ENCODE results near the gene RPSA. TPM values are rescaled to one million over a fixed set of nuclear protein-coding genes. Genes with fewer than 3 reads are reported as not detected.
"Not testable (repeated sequence)": the region's sequence is repeated elsewhere in the genome, so short reads cannot be mapped to it uniquely, and the experiment has no call there.

The RPSA gene
- total RNA-seq, 1 experiment from 2014 or later: 2,455 TPM

DNA sequence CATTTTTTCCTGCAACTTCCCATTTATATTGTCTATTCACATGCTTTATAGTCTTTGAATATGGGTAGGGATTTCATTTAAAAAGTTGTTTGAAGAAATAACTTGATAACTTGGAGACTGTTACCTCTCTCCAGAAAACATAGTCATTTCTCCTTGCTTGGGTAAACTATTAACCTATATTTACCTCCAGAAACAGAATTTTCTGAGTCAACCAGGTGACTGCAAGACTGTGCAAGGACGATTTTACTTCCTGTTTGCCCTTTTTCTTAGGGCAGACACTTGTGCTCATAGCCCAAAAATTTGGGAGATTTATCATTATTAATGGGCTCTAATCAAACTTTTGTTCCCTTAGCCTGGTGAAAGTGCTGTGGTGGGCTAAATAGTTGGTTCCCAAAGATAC lies 46.6 kb downstream of the RPSA start (continued):
- TF ChIP-seq ARID4B (CRISPR knock-in tag; IDR thresholded peaks at IDR 0.05; ENCODE audit: borderline replicate concordance): no peak
- TF ChIP-seq ZNF263 (CRISPR knock-in tag; IDR thresholded peaks at IDR 0.05; ENCODE audit: low read depth): no peak
- TF ChIP-seq ZNF138 (CRISPR knock-in tag; conservative IDR thresholded peaks at IDR 0.05): no peak
- no peak for TF ChIP-seq FOXP4 (CRISPR knock-in tag; IDR thresholded peaks at IDR 0.05)
- TF ChIP-seq OVOL2 (CRISPR knock-in tag; IDR thresholded peaks at IDR 0.05; ENCODE audit: borderline replicate concordance): no peak
- TF ChIP-seq ZNF317 (CRISPR knock-in tag; IDR thresholded peaks at IDR 0.05; ENCODE audit: borderline replicate concordance, low read depth): no peak
- no peak for TF ChIP-seq SOX15 (CRISPR knock-in tag; IDR thresholded peaks at IDR 0.05)
- TF ChIP-seq MAX (CRISPR knock-in tag; IDR thresholded peaks at IDR 0.05): no peak
- TF ChIP-seq ZNF396 (CRISPR knock-in tag; IDR thresholded peaks at IDR 0.05; ENCODE audit: borderline replicate concordance): no peak
- TF ChIP-seq TEAD4 (CRISPR knock-in tag; IDR thresholded peaks at IDR 0.05): no peak
- TF ChIP-seq ZNF281 (CRISPR knock-in tag; IDR thresholded peaks at IDR 0.05): no peak
- TF ChIP-seq GTF2I (CRISPR knock-in tag; conservative IDR thresholded peaks at IDR 0.05): no peak
- TF ChIP-seq, protein P1, sequence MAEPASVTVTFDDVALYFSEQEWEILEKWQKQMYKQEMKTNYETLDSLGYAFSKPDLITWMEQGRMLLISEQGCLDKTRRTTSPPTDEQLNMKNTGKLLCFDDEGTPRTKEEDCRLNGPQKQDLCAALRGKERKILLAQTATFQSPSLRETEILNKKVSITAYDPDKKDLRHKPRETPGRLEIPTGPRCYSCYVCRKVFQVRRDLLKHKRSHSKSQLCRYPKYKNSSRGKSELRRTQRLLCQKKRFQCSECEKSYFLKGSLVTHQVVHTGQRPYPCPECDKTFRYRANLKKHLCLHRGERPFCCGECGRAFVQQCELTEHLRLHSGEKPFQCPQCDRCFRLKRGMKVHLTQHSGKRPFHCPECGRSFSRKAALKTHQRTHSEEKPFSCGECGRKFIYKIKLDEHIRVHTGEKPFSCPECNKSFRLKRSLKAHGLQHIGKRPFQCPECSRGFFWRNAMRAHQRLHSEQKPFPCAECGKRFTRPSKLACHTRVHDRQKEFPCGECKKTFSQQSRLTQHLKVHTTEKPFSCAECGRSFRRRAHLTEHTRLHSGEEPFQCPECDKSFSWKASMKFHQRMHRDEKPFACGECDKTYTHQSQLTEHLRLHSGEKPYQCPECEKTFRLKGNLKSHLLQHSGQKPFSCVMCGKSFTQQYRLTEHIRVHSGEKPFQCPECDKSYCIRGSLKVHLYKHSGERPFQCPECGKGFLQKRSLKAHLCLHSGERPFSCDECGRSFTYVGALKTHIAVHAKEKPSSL (CRISPR knock-in tag; conservative IDR thresholded peaks at IDR 0.05): no peak
- no peak for TF ChIP-seq AFF4 (CRISPR knock-in tag; IDR thresholded peaks at IDR 0.05; ENCODE audit: borderline replicate concordance)

DNA sequence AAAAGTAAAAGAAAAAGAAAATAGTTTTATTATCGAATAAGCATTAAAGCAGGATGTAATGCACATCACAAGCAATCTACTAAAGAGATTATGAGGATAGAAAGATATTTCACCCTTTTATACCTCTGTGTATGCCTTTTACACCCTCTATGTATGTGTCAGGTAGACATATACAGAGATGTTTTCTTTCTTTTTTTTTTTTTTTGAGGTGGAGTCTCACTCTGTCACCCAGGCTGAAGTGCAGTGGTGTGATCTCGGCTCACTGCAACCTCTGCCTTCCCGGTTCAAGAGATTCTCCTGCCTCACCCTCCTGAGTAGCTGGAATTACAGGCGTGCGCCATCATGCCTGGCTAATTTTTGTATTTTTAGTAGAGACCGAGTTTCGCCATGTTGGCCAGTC lies 47.4 kb downstream of the RPSA start:
- H3K27ac Mint-ChIP-seq; DNase-seq (ENCODE audit: low spot score); H3K9me3 Mint-ChIP-seq; POLR2A ChIA-PET; H3K4me3 Mint-ChIP-seq; ATAC-seq; H3K36me3 Mint-ChIP-seq; H3K27me3 Mint-ChIP-seq (ENCODE audit: low read depth); H3K4me1 Mint-ChIP-seq: not testable (repeated sequence)
- CTCF ChIA-PET: interaction anchor here (1.0 kb wide), 1 partner anchor 14 kb away, joined by 3 read pairs; the partner anchor contains the start of gene MOBP

Measured in WTC11 (cell line).